ENCODE data around the gene PPM1A. TPM values are rescaled to one million over a fixed set of nuclear protein-coding genes. Genes with fewer than 3 reads are reported as not detected.

The PPM1A gene
- total and polyA plus RNA-seq, 2 donors (not counting 3 experiments of a cell fraction or from before 2014, with no cell fraction given) = 14.1 to 33.9 TPM

DNA sequence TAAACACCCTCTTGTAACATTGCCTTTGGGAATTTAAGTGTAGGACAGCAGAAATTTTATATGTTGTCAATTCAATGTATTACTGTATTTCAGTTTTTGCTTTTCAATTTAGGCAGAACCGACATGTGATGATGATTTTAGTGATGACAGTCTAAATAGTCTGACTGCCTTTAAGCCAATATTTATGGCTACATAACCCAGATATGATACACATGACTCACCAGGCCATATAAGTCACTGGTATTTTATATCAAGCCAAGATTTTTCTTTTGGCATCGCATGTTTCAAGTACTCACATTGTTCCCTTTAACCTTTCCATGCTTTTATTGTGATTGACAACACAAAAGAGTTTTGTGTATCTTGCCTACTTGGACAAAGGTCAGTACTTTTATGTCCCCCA is 13.6 kb upstream of the PPM1A start:
- no peaks in the 10 kb centered on the region for H3K36me3 ChIP-seq (ENCODE audit: control insufficient read depth in 2 of 2, extremely low read depth in 1 of 2, insufficient read depth in 2 of 2, low read length in 2 of 2)
- no peak overlapping the region for H3K9ac ChIP-seq (replicated peaks; ENCODE audit: extremely low read depth, insufficient read depth, low read length)
- H3K4me1 ChIP-seq (ENCODE audit: control insufficient read depth, extremely low read depth, insufficient read depth, low read length) = no peaks in the 10 kb centered on the region
- no peak overlapping the region for H3K27ac ChIP-seq (ENCODE audit: insufficient read depth, low read depth, low read length)
- ChIA-PET POLR2A (no interaction called here), CTCF (no interaction called here)
- H3K9me1 ChIP-seq (replicated peaks; ENCODE audit: control insufficient read depth, extremely low read depth, insufficient read depth, low read length) = no peaks in the 10 kb centered on the region
- intact Hi-C loops (cut with micrococcal nuclease) (no loop called here), dilution Hi-C loops (cut with MboI; ENCODE audit: extremely low pct_ligation_motif_present, low sequenced_read_pairs) (no loop called here)
- FAIRE-seq = no peak
- no peak for DNase-seq (ENCODE audit: low read depth, low spot score)
- no peak overlapping the region for H3K4me2 ChIP-seq (ENCODE audit: insufficient read depth, low read length)
- H3K79me2 ChIP-seq (ENCODE audit: control insufficient read depth, insufficient read depth, low read length) = no peaks in the 10 kb centered on the region
- no peaks in the 10 kb centered on the region for H3K9me3 ChIP-seq (replicated peaks; ENCODE audit: control insufficient read depth, insufficient read depth, low read length)
- H2AFZ ChIP-seq (ENCODE audit: low read depth, low read length) = no peak overlapping the region
- no peak for TF ChIP-seq FOS (IDR thresholded peaks at IDR 0.05; ENCODE audit: borderline replicate concordance, insufficient read depth, low read length)
- TF ChIP-seq, protein P1, sequence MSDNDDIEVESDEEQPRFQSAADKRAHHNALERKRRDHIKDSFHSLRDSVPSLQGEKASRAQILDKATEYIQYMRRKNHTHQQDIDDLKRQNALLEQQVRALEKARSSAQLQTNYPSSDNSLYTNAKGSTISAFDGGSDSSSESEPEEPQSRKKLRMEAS (IDR thresholded peaks at IDR 0.05; ENCODE audit: insufficient read depth, insufficient read length) = no peak
- TF ChIP-seq GATA2 (IDR thresholded peaks at IDR 0.05; ENCODE audit: insufficient read depth, insufficient read length, low read depth, low read length) = no peak
- TF ChIP-seq MYC (IDR thresholded peaks at IDR 0.05; ENCODE audit: low read depth, low read length) = no peak
- no peak for TF ChIP-seq POLR2AphosphoS5 (IDR thresholded peaks at IDR 0.05; ENCODE audit: insufficient read depth, low read depth, low read length)
- no peaks in the 10 kb centered on the region for H4K20me1 ChIP-seq (replicated peaks; ENCODE audit: control insufficient read depth, extremely low read depth, insufficient read depth, low read length)
- no peak overlapping the region for H3K4me3 ChIP-seq (replicated peaks in 1 of 3; ENCODE audit: insufficient read depth in 1 of 3, low read depth in 1 of 3, low read length in 3 of 3)
- no TSS peak for BruUV-seq (replicated peaks)
- H3K27me3 ChIP-seq (ENCODE audit: control insufficient read depth in 2 of 2, insufficient read depth in 2 of 2, low read length in 2 of 2) = peaks cover 9 to 23% of the 10 kb centered on the region in 2 experiments

DNA sequence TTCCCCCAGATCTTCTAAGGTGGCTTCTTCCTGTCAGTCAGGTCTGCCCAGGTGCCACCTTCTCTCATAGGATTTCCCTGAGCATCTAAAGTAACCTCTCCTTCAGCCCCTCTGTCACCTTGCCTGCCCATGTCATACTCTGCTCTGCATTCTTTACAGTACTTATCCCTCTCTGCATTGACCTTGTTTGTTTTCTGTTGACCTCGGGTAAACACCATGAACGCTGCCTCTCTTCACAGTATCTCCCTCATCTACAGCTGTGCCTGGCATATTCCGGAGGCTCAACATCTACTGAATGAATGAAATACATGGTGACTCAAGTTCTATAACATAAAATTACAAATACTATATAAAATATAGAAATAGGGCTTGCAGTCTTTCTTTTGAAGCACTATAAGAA is 10.1 kb upstream of the PPM1A start:
- dilution Hi-C loops (cut with MboI; ENCODE audit: extremely low pct_ligation_motif_present, low sequenced_read_pairs) (no loop called here), intact Hi-C loops (cut with micrococcal nuclease) (no loop called here)
- no peak for DNase-seq (ENCODE audit: low read depth, low spot score)
- no peak for TF ChIP-seq POLR2A (IDR thresholded peaks at IDR 0.05; ENCODE audit: low read depth, low read length)
- TF ChIP-seq FOS (IDR thresholded peaks at IDR 0.05; ENCODE audit: borderline replicate concordance, insufficient read depth, low read length) = no peak
- TF ChIP-seq GATA2 (IDR thresholded peaks at IDR 0.05; ENCODE audit: insufficient read depth, insufficient read length, low read depth, low read length) = no peak
- TF ChIP-seq, protein P2, sequence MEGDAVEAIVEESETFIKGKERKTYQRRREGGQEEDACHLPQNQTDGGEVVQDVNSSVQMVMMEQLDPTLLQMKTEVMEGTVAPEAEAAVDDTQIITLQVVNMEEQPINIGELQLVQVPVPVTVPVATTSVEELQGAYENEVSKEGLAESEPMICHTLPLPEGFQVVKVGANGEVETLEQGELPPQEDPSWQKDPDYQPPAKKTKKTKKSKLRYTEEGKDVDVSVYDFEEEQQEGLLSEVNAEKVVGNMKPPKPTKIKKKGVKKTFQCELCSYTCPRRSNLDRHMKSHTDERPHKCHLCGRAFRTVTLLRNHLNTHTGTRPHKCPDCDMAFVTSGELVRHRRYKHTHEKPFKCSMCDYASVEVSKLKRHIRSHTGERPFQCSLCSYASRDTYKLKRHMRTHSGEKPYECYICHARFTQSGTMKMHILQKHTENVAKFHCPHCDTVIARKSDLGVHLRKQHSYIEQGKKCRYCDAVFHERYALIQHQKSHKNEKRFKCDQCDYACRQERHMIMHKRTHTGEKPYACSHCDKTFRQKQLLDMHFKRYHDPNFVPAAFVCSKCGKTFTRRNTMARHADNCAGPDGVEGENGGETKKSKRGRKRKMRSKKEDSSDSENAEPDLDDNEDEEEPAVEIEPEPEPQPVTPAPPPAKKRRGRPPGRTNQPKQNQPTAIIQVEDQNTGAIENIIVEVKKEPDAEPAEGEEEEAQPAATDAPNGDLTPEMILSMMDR (IDR thresholded peaks at IDR 0.05; ENCODE audit: extremely low read depth in 1 of 2, insufficient read depth in 1 of 2, low read depth in 1 of 2, low read length in 2 of 2) = no peak
- TF ChIP-seq JUN (IDR thresholded peaks at IDR 0.05; ENCODE audit: borderline replicate concordance, insufficient read depth, insufficient read length, low read depth) = no peak
- no peak for TF ChIP-seq MYC (IDR thresholded peaks at IDR 0.05; ENCODE audit: low read depth, low read length)
- no peak for TF ChIP-seq EZH2 (IDR thresholded peaks at IDR 0.05; ENCODE audit: borderline replicate concordance, low read depth, low read length, severe bottlenecking)
- TF ChIP-seq, protein P1 (IDR thresholded peaks at IDR 0.05; ENCODE audit: insufficient read depth, insufficient read length) = no peak
- TF ChIP-seq POLR2AphosphoS5 (IDR thresholded peaks at IDR 0.05; ENCODE audit: insufficient read depth, low read depth, low read length) = no peak
- Histone ChIP-seq H3K79me2 (ENCODE audit: control insufficient read depth, insufficient read depth, low read length) (no peaks in the 10 kb centered on the region), H2AFZ (ENCODE audit: low read depth, low read length) (no peak overlapping the region), H4K20me1 (replicated peaks; ENCODE audit: control insufficient read depth, extremely low read depth, insufficient read depth, low read length) (no peaks in the 10 kb centered on the region), H3K4me3 (replicated peaks in 1 of 3; ENCODE audit: insufficient read depth in 1 of 3, low read depth in 1 of 3, low read length in 3 of 3) (no peak overlapping the region), H3K27ac (ENCODE audit: insufficient read depth, low read depth, low read length) (no peak overlapping the region), H3K9ac (replicated peaks; ENCODE audit: extremely low read depth, insufficient read depth, low read length) (no peak overlapping the region), H3K9me1 (replicated peaks; ENCODE audit: control insufficient read depth, extremely low read depth, insufficient read depth, low read length) (no peaks in the 10 kb centered on the region), H3K4me1 (ENCODE audit: control insufficient read depth, extremely low read depth, insufficient read depth, low read length) (no peaks in the 10 kb centered on the region), H3K4me2 (ENCODE audit: insufficient read depth, low read length) (no peak overlapping the region), H3K27me3 (ENCODE audit: control insufficient read depth in 2 of 2, insufficient read depth in 2 of 2, low read length in 2 of 2) (peaks cover 13 to 18% of the 10 kb centered on the region in 2 experiments), H3K9me3 (replicated peaks; ENCODE audit: control insufficient read depth, insufficient read depth, low read length) (no peaks in the 10 kb centered on the region), H3K36me3 (ENCODE audit: control insufficient read depth in 2 of 2, extremely low read depth in 1 of 2, insufficient read depth in 2 of 2, low read length in 2 of 2) (no peaks in the 10 kb centered on the region)
- ChIA-PET POLR2A (no interaction called here), CTCF (no interaction called here)
- no peak for FAIRE-seq
- no TSS peak for BruUV-seq (replicated peaks)
